ENCODE measurements around the gene INTS6L. TPM values are rescaled to one million over a fixed set of nuclear protein-coding genes. Genes with fewer than 3 reads are reported as not detected.

INTS6L gene
- total RNA-seq, 1 donor from 2014 or later, result 12.9 TPM

DNA sequence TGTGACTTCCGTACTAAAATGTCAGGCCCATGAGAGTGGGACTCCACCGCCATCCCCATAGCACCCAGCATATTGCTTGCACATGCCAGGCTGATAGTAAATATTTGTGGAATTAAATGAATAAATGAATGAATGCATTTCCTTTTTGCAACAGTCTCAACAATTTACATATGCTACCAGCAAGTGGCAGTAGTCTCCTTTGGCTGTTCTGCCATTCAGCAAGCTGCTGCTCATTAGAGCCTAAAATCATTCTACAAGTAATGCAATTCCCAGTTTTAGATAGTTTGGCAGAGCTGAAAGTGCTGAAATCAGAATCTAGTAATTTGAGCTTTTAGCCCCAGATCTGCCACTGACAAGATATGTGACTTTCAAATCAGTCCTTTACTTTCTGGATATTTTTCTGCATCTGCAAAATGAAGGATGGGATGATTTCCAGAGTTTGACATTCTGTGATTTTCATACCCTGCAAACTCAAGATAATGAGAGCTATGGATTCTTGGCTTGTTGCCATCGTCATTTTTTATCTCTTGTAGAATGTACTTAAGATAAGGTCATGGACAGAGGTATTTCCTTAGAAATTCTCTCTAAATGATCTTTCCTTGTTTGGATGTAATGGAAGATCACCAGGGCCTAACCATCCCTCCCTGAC, 35.7 kb upstream of the INTS6L start:
- Mint-ChIP-seq H3K4me3 (no peak overlapping the region), H3K36me3 (no peaks in the 10 kb centered on the region), H3K9me3 (no peaks in the 10 kb centered on the region)

DNA sequence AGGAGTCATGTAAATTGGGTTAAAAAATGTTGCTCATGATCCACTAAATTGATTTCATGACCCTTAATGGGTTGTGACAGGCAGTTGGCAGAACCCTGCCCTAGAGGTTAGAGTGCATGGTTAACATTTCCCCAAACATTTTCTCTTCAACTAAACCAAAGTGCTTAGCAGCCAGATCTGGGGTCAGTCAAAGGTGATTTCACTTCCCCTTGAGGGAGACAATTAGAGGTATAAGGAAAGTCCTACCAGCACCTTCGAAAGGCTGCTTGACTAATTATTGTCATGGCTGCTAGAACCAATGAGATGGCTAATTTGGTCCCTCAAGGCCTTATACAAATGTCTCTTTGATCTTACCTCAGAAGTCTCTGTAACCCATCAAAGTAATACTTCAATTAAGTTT, 30.9 kb upstream of the INTS6L start:
- Mint-ChIP-seq H3K27me3 (no peaks in the 10 kb centered on the region), H3K9me3 (no peaks in the 10 kb centered on the region), H3K4me1 (ENCODE audit: unreplicated experiment) (no peaks in the 10 kb centered on the region), H3K36me3 (no peaks in the 10 kb centered on the region), H3K27ac (no peak overlapping the region), H3K4me3 (no peak overlapping the region)
- TF ChIP-seq, protein P1, sequence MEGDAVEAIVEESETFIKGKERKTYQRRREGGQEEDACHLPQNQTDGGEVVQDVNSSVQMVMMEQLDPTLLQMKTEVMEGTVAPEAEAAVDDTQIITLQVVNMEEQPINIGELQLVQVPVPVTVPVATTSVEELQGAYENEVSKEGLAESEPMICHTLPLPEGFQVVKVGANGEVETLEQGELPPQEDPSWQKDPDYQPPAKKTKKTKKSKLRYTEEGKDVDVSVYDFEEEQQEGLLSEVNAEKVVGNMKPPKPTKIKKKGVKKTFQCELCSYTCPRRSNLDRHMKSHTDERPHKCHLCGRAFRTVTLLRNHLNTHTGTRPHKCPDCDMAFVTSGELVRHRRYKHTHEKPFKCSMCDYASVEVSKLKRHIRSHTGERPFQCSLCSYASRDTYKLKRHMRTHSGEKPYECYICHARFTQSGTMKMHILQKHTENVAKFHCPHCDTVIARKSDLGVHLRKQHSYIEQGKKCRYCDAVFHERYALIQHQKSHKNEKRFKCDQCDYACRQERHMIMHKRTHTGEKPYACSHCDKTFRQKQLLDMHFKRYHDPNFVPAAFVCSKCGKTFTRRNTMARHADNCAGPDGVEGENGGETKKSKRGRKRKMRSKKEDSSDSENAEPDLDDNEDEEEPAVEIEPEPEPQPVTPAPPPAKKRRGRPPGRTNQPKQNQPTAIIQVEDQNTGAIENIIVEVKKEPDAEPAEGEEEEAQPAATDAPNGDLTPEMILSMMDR (conservative IDR thresholded peaks at IDR 0.05), result no peak
- DNase-seq (ENCODE audit: extremely low spot score, unreplicated experiment), result no peak

More for the DNA sequence above, 35.7 kb upstream of the INTS6L start:
- no peak for DNase-seq (ENCODE audit: extremely low spot score, unreplicated experiment)
- TF ChIP-seq, protein P1 (conservative IDR thresholded peaks at IDR 0.05), result peak; percentile 70
- Mint-ChIP-seq H3K27me3 (no peaks in the 10 kb centered on the region), H3K27ac (no peak overlapping the region), H3K4me1 (ENCODE audit: unreplicated experiment) (no peaks in the 10 kb centered on the region)

DNA sequence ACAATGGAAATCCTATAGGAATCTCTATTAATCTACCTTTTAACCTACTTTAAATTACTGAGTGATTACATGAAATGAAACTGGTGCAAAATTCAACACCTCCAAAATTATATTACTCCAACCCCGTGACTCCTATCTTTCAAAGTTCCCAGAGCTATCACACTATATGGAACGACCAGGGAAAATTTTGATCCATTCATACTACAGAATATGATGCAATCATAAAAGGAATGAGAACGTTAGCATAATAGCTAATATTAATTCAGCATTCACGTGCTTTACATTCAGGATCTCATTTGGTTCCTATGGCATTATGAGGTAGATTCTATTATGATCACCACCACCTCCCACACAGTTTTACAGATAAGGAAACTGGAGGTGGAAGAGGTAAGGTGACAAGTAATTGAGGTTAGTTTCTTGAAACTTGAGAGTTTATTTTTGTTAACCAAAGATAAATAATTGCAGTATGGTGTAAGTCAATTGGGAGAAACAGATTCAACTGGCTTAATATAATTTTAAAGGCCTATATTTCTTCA, 29.4 kb upstream of the INTS6L start:
- Mint-ChIP-seq H3K27me3 (no peaks in the 10 kb centered on the region), H3K27ac (no peak overlapping the region), H3K4me3 (no peak overlapping the region), H3K36me3 (no peaks in the 10 kb centered on the region), H3K4me1 (ENCODE audit: unreplicated experiment) (no peaks in the 10 kb centered on the region), H3K9me3 (no peaks in the 10 kb centered on the region)
- DNase-seq (ENCODE audit: extremely low spot score, unreplicated experiment), result no peak
- TF ChIP-seq, protein P1 (conservative IDR thresholded peaks at IDR 0.05), result no peak

DNA sequence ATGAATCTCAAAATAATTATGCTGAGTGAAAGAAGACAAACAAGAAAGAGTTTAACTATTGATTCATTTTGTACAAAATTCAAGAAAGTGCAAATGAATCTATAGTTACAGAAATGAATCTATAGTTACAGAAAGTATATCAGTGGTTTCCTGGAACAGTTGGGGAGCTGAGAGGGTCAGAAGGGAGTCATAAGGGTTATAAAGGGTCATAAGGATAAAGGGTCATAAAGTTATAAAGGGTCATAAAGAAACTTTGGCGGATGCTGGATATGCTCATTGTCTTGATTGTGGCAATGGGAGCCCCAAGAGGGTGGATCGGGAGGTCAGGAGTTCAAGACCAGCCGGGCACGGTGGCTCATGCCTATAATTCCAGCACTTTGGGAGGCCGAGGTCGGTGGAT, 26.0 kb upstream of the INTS6L start:
- no peak overlapping the region for H3K4me3 Mint-ChIP-seq
- no peaks in the 10 kb centered on the region for H3K4me1 Mint-ChIP-seq (ENCODE audit: unreplicated experiment)
- no peak for DNase-seq (ENCODE audit: extremely low spot score, unreplicated experiment)
- TF ChIP-seq, protein P1 (conservative IDR thresholded peaks at IDR 0.05), result no peak
- H3K27ac Mint-ChIP-seq, result no peak overlapping the region
- H3K9me3 Mint-ChIP-seq, result no peaks in the 10 kb centered on the region
- no peaks in the 10 kb centered on the region for H3K27me3 Mint-ChIP-seq
- no peaks in the 10 kb centered on the region for H3K36me3 Mint-ChIP-seq

DNA sequence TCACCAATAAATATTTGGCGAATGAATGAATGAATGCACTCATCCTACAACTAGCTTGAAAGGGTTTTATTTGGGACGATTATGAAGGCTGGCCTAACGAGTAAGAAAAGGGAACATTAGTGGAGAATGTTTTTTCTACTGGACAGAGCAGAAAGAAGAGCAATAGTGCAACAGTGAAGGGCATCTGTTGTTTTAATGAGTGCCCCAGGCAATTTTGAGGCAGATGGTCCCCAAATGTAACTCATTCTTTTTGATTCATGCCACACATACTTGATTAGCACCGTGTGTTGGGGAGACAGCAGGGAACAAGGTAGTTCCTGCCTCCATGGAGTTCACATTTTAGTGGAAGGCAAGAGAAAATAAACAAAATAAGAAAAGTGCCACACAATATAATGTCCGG, 22.7 kb upstream of the INTS6L start:
- DNase-seq (ENCODE audit: extremely low spot score, unreplicated experiment), result no peak
- no peaks in the 10 kb centered on the region for H3K27me3 Mint-ChIP-seq
- no peaks in the 10 kb centered on the region for H3K9me3 Mint-ChIP-seq
- H3K36me3 Mint-ChIP-seq, result no peaks in the 10 kb centered on the region
- no peak overlapping the region for H3K27ac Mint-ChIP-seq
- TF ChIP-seq, protein P1 (conservative IDR thresholded peaks at IDR 0.05), result no peak
- H3K4me1 Mint-ChIP-seq (ENCODE audit: unreplicated experiment), result no peaks in the 10 kb centered on the region
- H3K4me3 Mint-ChIP-seq, result no peak overlapping the region

Data from type B pancreatic cell (in vitro differentiated cells).